Fibroblast of pulmonary artery (primary cell): ENCODE data around the gene ARHGEF19.
A peak's percentile ranks its signal among the peaks of the same experiment; 100 is the strongest.
"Not testable (repeated sequence)": the region's sequence is repeated elsewhere in the genome, so short reads cannot be mapped to it uniquely, and the experiment has no call there.

Experiments used
- DNase-seq: peaks from one replicate; pipeline ENCODE4 v3.0.0-alpha.2; 2010; ENCODE audit warnings: low read depth
- H3K4me3 ChIP-seq: replicated peaks from 2 replicates; pipeline ENCODE4 v1.5.1; 2011; ENCODE audit warnings: low read depth, mild to moderate bottlenecking, control low read depth, low read length, moderate library complexity
- CTCF ChIP-seq: IDR thresholded peaks from 2 replicates; pipeline ENCODE4 v1.5.1; 2011; ENCODE audit warnings: mild to moderate bottlenecking, control low read depth, low read length, inconsistent platforms; ENCODE audit errors: missing control alignments

ARHGEF19 gene

GRCh38 chr1:16212251-16212961 lies at the start of gene ARHGEF19:
Gene ARHGEF19, minus strand, starts transcription at chr1:16212652. Its CDS starts 3,598 bp downstream, at chr1:16209054.
- H3K4me3 ChIP-seq: no peak within 1 kb of the TSS
- DNase-seq: no peak
- no peak for TF ChIP-seq CTCF

GRCh38 chr1:16262067-16262466 lies 49.6 kb upstream of the ARHGEF19 start:
- no peak overlapping the region for H3K4me3 ChIP-seq
- TF ChIP-seq CTCF: no peak
- DNase-seq: no peak

DNA sequence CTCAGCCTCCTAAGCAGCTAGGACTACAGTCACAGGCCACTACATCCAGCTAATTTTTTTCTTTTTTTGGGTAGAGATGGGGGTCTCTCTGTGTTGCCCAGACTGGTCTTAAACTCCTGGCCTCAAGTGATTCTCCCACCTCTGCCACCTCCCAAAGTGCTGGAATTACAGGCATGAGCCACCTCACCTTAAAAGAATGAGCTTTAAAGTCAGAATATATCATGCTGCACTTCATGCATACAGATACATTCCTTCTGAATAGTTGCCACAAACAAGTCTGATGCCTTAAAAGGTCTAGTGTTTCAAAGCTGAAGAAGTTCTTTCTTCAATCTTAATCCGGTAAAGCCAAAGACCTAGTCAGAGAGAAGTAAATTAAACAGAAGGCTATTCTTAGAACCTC lies 48.4 kb upstream of the ARHGEF19 start:
- TF ChIP-seq CTCF: no peak
- no peak overlapping the region for H3K4me3 ChIP-seq
- DNase-seq: peak; percentile 30

GRCh38 chr1:16258591-16259135 lies 46.2 kb upstream of the ARHGEF19 start:
- no peak for TF ChIP-seq CTCF
- no peak overlapping the region for H3K4me3 ChIP-seq
- DNase-seq: no peak

- no peak for TF ChIP-seq CTCF
- H3K4me3 ChIP-seq: no peak overlapping the region
- DNase-seq: no peak
Observed at GRCh38 chr1:16257968-16258367, 45.5 kb upstream of the ARHGEF19 start.

DNA sequence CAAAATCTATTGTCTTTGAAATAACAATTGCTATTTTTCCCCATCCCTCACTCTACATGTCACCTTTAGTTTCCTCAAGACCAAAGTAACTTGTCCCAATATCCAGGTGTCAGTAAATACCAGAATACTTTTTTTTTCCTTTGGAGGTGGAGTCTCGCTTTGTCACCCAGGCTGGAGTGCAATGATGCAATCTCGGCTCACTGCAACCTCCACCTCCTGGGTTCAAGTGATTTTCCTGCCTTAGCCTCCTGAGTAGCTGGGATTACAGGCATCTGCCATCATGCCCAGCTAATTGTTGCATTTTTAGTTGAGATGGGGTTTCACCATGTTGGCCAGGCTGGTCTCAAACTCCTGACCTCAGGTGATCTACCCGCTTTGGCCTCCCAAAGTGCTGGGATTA lies 45.1 kb upstream of the ARHGEF19 start:
- not testable (repeated sequence) for H3K4me3 ChIP-seq, DNase-seq

DNA sequence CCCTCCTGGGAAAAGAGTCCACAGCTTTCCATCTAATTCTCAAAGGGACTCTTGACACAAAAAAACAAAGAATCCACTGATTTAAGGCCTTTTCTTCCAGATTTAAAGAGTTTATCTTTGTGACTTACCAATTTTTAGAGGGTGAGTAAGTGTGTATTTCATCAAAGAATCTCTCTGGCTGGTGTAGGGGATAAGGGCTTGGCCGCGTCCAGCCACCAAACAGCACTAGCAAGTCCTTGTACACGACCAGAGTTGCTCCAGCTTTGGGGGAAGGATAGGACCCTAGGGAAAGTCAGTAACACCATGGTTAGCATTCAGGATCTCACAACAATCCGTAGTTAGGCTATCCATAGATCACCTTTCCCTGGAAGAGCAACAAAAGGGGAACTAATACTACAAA lies 44.0 kb upstream of the ARHGEF19 start:
- H3K4me3 ChIP-seq: no peak overlapping the region
- no peak for DNase-seq
- TF ChIP-seq CTCF: no peak
